Prostate gland (tissue), 2 donors: ENCODE measurements around the gene HS6ST2. TPM values are rescaled to one million over a fixed set of nuclear protein-coding genes. Genes with fewer than 3 reads are reported as not detected.

Experiments
- DNase-seq: peaks from one replicate; pipeline ENCODE4 v3.0.0-alpha.2; 2019; ENCODE audit warnings: low spot score
- H3K27ac ChIP-seq, 2 donors: fragments of 200-600 bp; sonication (generic); 2 replicates each; pipeline ENCODE4 v1.5.1; 2017 to 2019
- H3K27me3 ChIP-seq: fragments of 200-600 bp; sonication (generic); replicated peaks from 2 replicates; pipeline ENCODE4 v1.5.1; 2019; ENCODE audit not compliant: insufficient read depth
- H3K36me3 ChIP-seq, 2 donors: fragments of 200-600 bp; sonication (generic); 1 replicate in 1 of 2; 2 replicates in 1 of 2; pipeline versions ENCODE4 v1.5.1 to v1.8.1; 2017 to 2019
- H3K4me1 ChIP-seq: fragments of 200-600 bp; sonication (generic); replicated peaks from 2 replicates; pipeline ENCODE4 v1.5.1; 2019
- H3K4me3 ChIP-seq, 2 donors: fragments of 200-600 bp; sonication (generic); 2 replicates each; pipeline ENCODE4 v1.5.1; 2017 to 2019
- H3K9me3 ChIP-seq: fragments of 200-600 bp; sonication (generic); 2 replicates; pipeline ENCODE4 v1.5.1; 2017
- POLR2A ChIP-seq: fragments of 450-650 bp; IDR thresholded peaks from one replicate; pipeline ENCODE4 v1.6.1; 2016; ENCODE audit warnings: antibody characterized with exemption, mild to moderate bottlenecking
- POLR2AphosphoS5 ChIP-seq: sonication (generic); formaldehyde crosslinking; IDR thresholded peaks from one replicate; pipeline ENCODE4 v1.6.1; 2017; ENCODE audit warnings: antibody characterized with exemption
- WGBS: methylation state at CpG from one replicate; pipeline ENCODE4 v1.1.5; 2018; 5-methylcytosine and 5-hydroxymethylcytosine counted together
- intact Hi-C: fragments of 100-400 bp; cut with DNase I; formaldehyde crosslinking; loops from one replicate; pipeline ENCODE4 v1.14.2; 2022
- total RNA-seq, 2 donors: library from RNA; depleted of rRNA; stranded (reverse); fragments of >200 nt; gene quantifications; one replicate each; pipeline ENCODE4 v1.1.0, GENCODE V29; 2016
- TF ChIP-seq, protein P1 (sequence below), 4 experiments: fragments of 200-600 bp in 2 of 4; fragments of 450-650 bp in 2 of 4; sonication (generic) in 2 of 4; IDR thresholded peaks; 1 replicate in 3 of 4; 2 replicates in 1 of 4; pipeline ENCODE4 v1.5.1; 2016 to 2019; ENCODE audit warnings: antibody characterized with exemption in 4 of 4, mild to moderate bottlenecking in 2 of 4, moderate library complexity in 2 of 4

HS6ST2 gene
- total RNA-seq, 2 donors from 2014 or later: 1.1 to 6.1 TPM

DNA sequence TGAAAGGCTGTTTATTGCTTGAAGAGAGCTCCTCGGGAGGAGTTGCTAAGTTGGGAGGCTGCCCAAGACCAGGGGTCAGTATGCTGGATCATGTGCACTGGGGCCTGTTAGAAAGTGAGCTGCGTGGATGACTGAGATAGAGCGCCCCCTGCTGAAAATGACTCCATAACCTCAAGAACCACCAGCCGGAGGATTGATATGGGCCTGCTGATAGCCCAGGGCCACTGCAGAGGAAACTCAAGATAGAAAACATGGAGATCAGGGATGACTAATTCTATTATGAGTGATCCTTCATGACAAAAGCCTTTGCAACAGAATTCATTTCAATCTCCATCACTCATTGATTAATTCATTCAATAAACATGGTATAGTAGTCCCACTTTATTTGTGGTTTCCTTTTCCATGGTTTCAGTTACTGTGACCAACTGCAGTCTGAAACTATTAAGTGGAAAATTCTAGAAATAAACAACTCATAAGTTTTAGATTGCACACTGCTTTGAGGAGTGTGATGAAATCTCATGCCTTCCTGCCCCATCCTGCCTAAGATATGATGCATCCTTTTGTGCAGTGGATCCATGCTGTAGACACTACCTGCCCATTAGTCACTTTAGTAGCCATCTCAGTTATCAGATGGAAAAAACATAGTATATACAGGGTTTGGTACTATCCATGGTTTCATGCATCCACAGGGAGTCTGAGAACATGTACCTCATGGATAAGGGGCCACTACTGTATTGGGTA lies 342.9 kb downstream of the HS6ST2 start:
- no peak overlapping the region for H3K27ac ChIP-seq
- WGBS: 36% methylated on average over 4 of the region's 4 CpGs
- no peaks in the 10 kb centered on the region for H3K36me3 ChIP-seq
- TF ChIP-seq, protein P1, sequence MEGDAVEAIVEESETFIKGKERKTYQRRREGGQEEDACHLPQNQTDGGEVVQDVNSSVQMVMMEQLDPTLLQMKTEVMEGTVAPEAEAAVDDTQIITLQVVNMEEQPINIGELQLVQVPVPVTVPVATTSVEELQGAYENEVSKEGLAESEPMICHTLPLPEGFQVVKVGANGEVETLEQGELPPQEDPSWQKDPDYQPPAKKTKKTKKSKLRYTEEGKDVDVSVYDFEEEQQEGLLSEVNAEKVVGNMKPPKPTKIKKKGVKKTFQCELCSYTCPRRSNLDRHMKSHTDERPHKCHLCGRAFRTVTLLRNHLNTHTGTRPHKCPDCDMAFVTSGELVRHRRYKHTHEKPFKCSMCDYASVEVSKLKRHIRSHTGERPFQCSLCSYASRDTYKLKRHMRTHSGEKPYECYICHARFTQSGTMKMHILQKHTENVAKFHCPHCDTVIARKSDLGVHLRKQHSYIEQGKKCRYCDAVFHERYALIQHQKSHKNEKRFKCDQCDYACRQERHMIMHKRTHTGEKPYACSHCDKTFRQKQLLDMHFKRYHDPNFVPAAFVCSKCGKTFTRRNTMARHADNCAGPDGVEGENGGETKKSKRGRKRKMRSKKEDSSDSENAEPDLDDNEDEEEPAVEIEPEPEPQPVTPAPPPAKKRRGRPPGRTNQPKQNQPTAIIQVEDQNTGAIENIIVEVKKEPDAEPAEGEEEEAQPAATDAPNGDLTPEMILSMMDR (IDR thresholded peaks at IDR 0.05): peak in 2 of 4 experiments; percentile 8 to 38
- no peak for TF ChIP-seq POLR2A
- intact Hi-C loops: loop anchor here (10.0 kb wide), 2 partner anchors 321 to 391 kb away; no protein-coding TSS in a partner anchor
- DNase-seq: peak; percentile 4
- no peaks in the 10 kb centered on the region for H3K27me3 ChIP-seq
- no peaks in the 10 kb centered on the region for H3K4me1 ChIP-seq
- no peaks in the 10 kb centered on the region for H3K9me3 ChIP-seq
- H3K4me3 ChIP-seq: no peak overlapping the region

DNA sequence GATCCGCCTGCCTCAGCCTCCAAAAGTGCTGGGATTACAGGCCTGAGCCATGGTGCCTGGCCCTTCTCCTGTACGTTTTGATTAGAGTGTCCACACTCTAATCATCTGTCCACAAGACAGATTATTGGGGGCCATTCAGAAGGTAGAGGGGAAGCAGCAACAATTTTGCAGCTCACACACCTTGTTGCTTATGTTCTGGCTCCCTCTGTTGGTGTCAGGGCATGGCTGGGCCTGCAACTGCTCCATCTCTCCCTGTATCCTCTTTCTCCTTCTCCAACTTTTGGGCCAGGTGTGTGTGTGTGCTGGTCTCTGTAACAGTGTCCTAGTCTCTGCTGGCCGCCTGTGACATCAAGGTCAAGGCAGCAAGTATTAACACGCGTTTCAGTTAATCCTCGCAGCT lies 344.1 kb downstream of the HS6ST2 start:
- no peak overlapping the region for H3K27ac ChIP-seq
- DNase-seq: no peak
- H3K27me3 ChIP-seq: no peaks in the 10 kb centered on the region
- intact Hi-C loops: loop anchor here (10.0 kb wide), 2 partner anchors 319 to 389 kb away; no protein-coding TSS in a partner anchor
- TF ChIP-seq, protein P1 (IDR thresholded peaks at IDR 0.05): no peak
- 84% methylated on average over 4 of the region's 6 CpGs for whole genome bisulfite sequencing
- no peaks in the 10 kb centered on the region for H3K36me3 ChIP-seq
- no peaks in the 10 kb centered on the region for H3K9me3 ChIP-seq
- H3K4me1 ChIP-seq: no peaks in the 10 kb centered on the region
- H3K4me3 ChIP-seq: no peak overlapping the region

DNA sequence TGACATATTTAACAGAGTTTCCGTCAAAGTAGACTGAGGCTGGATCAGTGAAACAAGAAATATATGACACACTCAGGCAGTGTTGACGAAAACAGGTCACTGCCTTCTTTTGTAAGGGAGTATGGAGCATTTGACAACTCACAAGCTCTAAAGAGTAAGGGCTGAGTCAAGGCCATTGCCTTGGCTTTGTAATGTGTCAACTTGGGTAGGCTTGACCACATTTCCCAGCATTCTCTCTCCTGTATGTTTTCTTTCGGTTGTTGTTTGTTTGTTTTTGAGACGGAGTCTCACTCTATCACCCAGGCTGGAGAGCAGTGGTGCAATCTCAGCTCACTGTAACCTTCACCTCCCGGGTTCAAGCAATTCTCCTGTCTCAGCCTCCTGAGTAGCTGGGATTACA lies 344.6 kb downstream of the HS6ST2 start:
- Histone ChIP-seq H3K4me1 (no peaks in the 10 kb centered on the region), H3K4me3 (no peak overlapping the region), H3K9me3 (no peaks in the 10 kb centered on the region), H3K27ac (no peak overlapping the region), H3K36me3 (no peaks in the 10 kb centered on the region), H3K27me3 (no peaks in the 10 kb centered on the region)
- intact Hi-C loops: loop anchor here (10.0 kb wide), 2 partner anchors 319 to 389 kb away; no protein-coding TSS in a partner anchor
- DNase-seq: no peak
- TF ChIP-seq, protein P1 (IDR thresholded peaks at IDR 0.05): no peak
- no peak for TF ChIP-seq POLR2AphosphoS5
- WGBS: 89% methylated on average over 5 of the region's 5 CpGs

DNA sequence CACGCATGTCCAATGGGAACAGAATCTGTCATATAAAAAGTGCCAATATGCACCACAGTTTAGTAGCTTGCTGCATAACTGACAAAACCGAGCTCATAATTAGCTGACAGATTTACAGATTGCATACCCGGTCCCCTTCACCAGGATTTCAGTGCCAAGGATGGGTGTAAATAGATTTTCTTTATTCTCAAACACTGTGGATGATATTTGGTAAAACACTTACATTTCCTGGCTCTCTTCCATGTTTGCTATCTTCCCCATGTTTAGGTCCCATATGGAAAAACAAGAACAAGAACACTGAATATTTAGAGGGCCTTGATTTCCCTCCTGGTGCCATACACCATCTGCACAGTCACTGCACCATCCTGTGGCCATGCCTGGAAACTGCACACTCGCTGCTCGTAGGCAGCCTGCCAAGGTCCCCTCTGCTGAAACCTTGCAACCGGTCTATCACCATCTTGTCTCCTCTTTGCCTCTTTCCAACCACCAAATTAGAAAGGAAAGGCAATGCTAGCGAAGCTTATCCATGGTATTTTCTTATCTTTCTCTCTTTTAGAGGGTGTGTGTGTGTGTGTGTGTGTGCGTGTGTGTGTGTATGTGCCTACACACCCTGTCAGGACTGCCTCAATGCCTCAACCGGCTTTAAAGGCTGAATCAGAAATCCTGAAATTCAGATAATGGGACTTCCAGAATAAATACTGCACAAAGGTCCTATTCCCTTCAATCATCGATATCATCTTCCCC lies 345.4 kb downstream of the HS6ST2 start:
- Histone ChIP-seq H3K27me3 (no peaks in the 10 kb centered on the region), H3K27ac (no peak overlapping the region), H3K9me3 (no peaks in the 10 kb centered on the region), H3K36me3 (no peaks in the 10 kb centered on the region), H3K4me1 (no peaks in the 10 kb centered on the region), H3K4me3 (no peak overlapping the region)
- DNase-seq: peak; percentile 7
- TF ChIP-seq POLR2AphosphoS5: no peak
- TF ChIP-seq, protein P1 (IDR thresholded peaks at IDR 0.05): peak in 3 of 4 experiments; percentile 28 to 41 (median 31)
- intact Hi-C loops: loop anchor here (10.0 kb wide), 2 partner anchors 318 to 388 kb away; no protein-coding TSS in a partner anchor
- WGBS: 64% methylated on average over 10 of the region's 10 CpGs
